Left lung (tissue), 10 donors: ENCODE measurements around the gene ZNF20. TPM values are rescaled to one million over a fixed set of nuclear protein-coding genes. Genes with fewer than 3 reads are reported as not detected.
"Not testable (repeated sequence)": the region's sequence is repeated elsewhere in the genome, so short reads cannot be mapped to it uniquely, and the experiment has no call there.

ENCODE experiments used
- ATAC-seq: fragments of 200-7000 bp; cut with Tn5 transposase; one replicate; pipeline ENCODE4 v1.9.1; 2020; ENCODE audit warnings: moderate library complexity
- DNase-seq, 4 donors: peaks; one replicate each; pipeline ENCODE4 v3.0.0-alpha.2; 2013 to 2020
- H3K27ac ChIP-seq, 2 donors: fragments of 200-600 bp; sonication (generic) in 1 of 2; one replicate each; pipeline versions ENCODE4 v1.5.0 to v1.8.0; 2020 to 2021
- H3K27me3 ChIP-seq, 2 donors: fragments of 200-600 bp; sonication (generic) in 1 of 2; one replicate each; pipeline versions ENCODE4 v1.5.0 to v1.8.0; 2020 to 2021
- H3K36me3 ChIP-seq, 2 donors: fragments of 200-600 bp; sonication (generic) in 1 of 2; one replicate each; pipeline versions ENCODE4 v1.5.0 to v1.8.0; 2020 to 2021
- H3K4me1 ChIP-seq, 2 donors: fragments of 200-600 bp; one replicate each; pipeline ENCODE4 v1.8.0; 2021
- H3K4me3 ChIP-seq, 2 donors: fragments of 200-600 bp; sonication (generic) in 1 of 2; one replicate each; pipeline versions ENCODE4 v1.5.0 to v1.8.0; 2020 to 2021; ENCODE audit warnings: mild to moderate bottlenecking in 1 of 2
- H3K9me3 ChIP-seq, 2 donors: fragments of 200-600 bp; sonication (generic) in 1 of 2; one replicate each; pipeline versions ENCODE4 v1.5.0 to v1.8.0; 2020 to 2021
- intact Hi-C, 2 donors: fragments of 100-400 bp; cut with DNase I; formaldehyde crosslinking; loops; one replicate each; pipeline versions ENCODE4 v1.11.2 to v1.14.2; 2022
- polyA plus RNA-seq, 6 donors: library from polyadenylated mRNA; unstranded; fragments of 120-200 nt; gene quantifications; one replicate each; pipeline ENCODE4 v1.2.1, GENCODE V29; 2013; ENCODE audit not compliant: insufficient read length in 6 of 6
- total RNA-seq, 2 donors: library from RNA; stranded (reverse); fragmentation: NEBNext Ultra II Directional; extraction: Animal tissue kit (Norgen Biotek cat#: 25700); gene quantifications; one replicate each; pipeline ENCODE4 v1.2.1, GENCODE V29; 2021
- TF ChIP-seq, protein P1 (sequence below), 2 donors: fragments of 200-600 bp; sonication (generic) in 1 of 2; IDR thresholded peaks; one replicate each; pipeline versions ENCODE4 v1.5.0 to v1.8.0; 2021; ENCODE audit warnings: antibody characterized with exemption in 2 of 2
- donor health status: DM: no; HTN: yes; CAD: no.
- donor health status: DM: no; HTN: no; CAD: no.

The ZNF20 gene
- total and polyA plus RNA-seq, 8 donors, result 3.5 to 10.1 (median 7.0) TPM

GRCh38 chr19:12111176-12111575 is 29.0 kb downstream of the ZNF20 start:
- Histone ChIP-seq H3K9me3 (peaks cover 0 to 63% of the 10 kb centered on the region in 2 donors), H3K4me3 (no peak overlapping the region), H3K36me3 (peaks cover 0 to 37% of the 10 kb centered on the region in 2 donors), H3K4me1 (no peaks in the 10 kb centered on the region), H3K27me3 (no peaks in the 10 kb centered on the region), H3K27ac (no peak overlapping the region)
- DNase-seq (no peak), ATAC-seq (no peak)
- intact Hi-C loops, result no loop called here
- TF ChIP-seq, protein P1, sequence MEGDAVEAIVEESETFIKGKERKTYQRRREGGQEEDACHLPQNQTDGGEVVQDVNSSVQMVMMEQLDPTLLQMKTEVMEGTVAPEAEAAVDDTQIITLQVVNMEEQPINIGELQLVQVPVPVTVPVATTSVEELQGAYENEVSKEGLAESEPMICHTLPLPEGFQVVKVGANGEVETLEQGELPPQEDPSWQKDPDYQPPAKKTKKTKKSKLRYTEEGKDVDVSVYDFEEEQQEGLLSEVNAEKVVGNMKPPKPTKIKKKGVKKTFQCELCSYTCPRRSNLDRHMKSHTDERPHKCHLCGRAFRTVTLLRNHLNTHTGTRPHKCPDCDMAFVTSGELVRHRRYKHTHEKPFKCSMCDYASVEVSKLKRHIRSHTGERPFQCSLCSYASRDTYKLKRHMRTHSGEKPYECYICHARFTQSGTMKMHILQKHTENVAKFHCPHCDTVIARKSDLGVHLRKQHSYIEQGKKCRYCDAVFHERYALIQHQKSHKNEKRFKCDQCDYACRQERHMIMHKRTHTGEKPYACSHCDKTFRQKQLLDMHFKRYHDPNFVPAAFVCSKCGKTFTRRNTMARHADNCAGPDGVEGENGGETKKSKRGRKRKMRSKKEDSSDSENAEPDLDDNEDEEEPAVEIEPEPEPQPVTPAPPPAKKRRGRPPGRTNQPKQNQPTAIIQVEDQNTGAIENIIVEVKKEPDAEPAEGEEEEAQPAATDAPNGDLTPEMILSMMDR (IDR thresholded peaks at IDR 0.05), result no peak

- H3K4me3 ChIP-seq, ATAC-seq, intact Hi-C loops, H3K4me1 ChIP-seq, DNase-seq, H3K27me3 ChIP-seq, H3K27ac ChIP-seq, H3K36me3 ChIP-seq: not testable (repeated sequence)
- H3K9me3 ChIP-seq, result peaks cover 0 to 36% of the 10 kb centered on the region in 2 donors
Measured at GRCh38 chr19:12103909-12104308, 36.2 kb downstream of the ZNF20 start.

GRCh38 chr19:12098040-12098439 is 42.1 kb downstream of the ZNF20 start:
- DNase-seq (no peak), ATAC-seq (no peak)
- Histone ChIP-seq H3K4me1 (peaks cover 0 to 9% of the 10 kb centered on the region in 2 donors), H3K4me3 (no peak overlapping the region), H3K27ac (peak overlapping the region in 1 of 2 donors; percentile 45), H3K9me3 (peaks cover 0 to 17% of the 10 kb centered on the region in 2 donors), H3K36me3 (no peaks in the 10 kb centered on the region), H3K27me3 (no peaks in the 10 kb centered on the region)
- TF ChIP-seq, protein P1 (IDR thresholded peaks at IDR 0.05), result no peak
- intact Hi-C loops, result no loop called here

GRCh38 chr19:12095111-12095790 is 44.9 kb downstream of the ZNF20 start:
- ATAC-seq, result no peak

GRCh38 chr19:12093777-12094176 is 46.4 kb downstream of the ZNF20 start:
- Histone ChIP-seq H3K36me3 (no peaks in the 10 kb centered on the region), H3K9me3 (peaks cover 0 to 5% of the 10 kb centered on the region in 2 donors), H3K4me3 (no peak overlapping the region), H3K4me1 (peaks cover 0 to 20% of the 10 kb centered on the region in 2 donors), H3K27ac (no peak overlapping the region), H3K27me3 (no peaks in the 10 kb centered on the region)
- intact Hi-C loops, result no loop called here
- DNase-seq (no peak), ATAC-seq (no peak)
- TF ChIP-seq, protein P1 (IDR thresholded peaks at IDR 0.05), result no peak

More at GRCh38 chr19:12095111-12095790, 44.9 kb downstream of the ZNF20 start:
- Histone ChIP-seq H3K4me1 (peaks cover 0 to 20% of the 10 kb centered on the region in 2 donors), H3K4me3 (no peak overlapping the region), H3K27me3 (no peaks in the 10 kb centered on the region), H3K36me3 (no peaks in the 10 kb centered on the region), H3K9me3 (peaks cover 0 to 9% of the 10 kb centered on the region in 2 donors), H3K27ac (no peak overlapping the region)
- intact Hi-C loops, result no loop called here
- DNase-seq, result no peak
- TF ChIP-seq, protein P1 (IDR thresholded peaks at IDR 0.05), result no peak
